GM13976 (cell line): ENCODE results near the gene TLR9.

Source experiments
- DNase-seq: peaks from one replicate; pipeline ENCODE4 v3.0.0; 2012; ENCODE audit warnings: low spot score
- in situ Hi-C: fragments of 300-500 bp; cut with MboI; formaldehyde crosslinking; loops from one replicate; pipeline ENCODE4 v1.12.0; 2022; ENCODE audit warnings: low sequenced_read_pairs, mixed read lengths, inconsistent platforms; ENCODE audit not compliant: unreplicated experiment
- TF ChIP-seq, protein P1 (sequence below): IDR thresholded peaks from 2 replicates; pipeline ENCODE4 v1.5.1; 2012; ENCODE audit warnings: borderline replicate concordance, mild to moderate bottlenecking; ENCODE audit not compliant: insufficient read depth; ENCODE audit errors: extremely low read depth, missing control alignments, control extremely low read depth

The TLR9 gene

DNA sequence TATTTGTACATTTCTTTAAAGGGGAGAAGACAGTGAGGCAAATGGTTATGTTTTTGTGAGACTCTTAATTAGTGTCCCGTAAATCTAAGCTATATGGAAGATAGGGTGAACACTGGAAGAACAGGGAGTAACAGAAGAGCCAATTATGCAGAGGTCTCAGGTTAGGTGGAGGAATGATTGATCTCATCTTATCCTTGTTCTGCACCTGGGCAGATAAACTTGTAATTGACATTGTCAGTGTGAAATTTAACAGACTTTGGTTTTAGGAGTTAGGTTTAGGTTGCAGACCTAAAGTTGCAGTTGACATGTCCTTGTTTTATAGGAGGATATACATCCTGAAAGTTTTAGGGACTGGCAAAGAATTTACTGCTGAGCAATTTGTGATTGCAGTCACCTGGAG is 16.6 kb upstream of the TLR9 start:
- in situ Hi-C loops: no loop called here
- TF ChIP-seq, protein P1, sequence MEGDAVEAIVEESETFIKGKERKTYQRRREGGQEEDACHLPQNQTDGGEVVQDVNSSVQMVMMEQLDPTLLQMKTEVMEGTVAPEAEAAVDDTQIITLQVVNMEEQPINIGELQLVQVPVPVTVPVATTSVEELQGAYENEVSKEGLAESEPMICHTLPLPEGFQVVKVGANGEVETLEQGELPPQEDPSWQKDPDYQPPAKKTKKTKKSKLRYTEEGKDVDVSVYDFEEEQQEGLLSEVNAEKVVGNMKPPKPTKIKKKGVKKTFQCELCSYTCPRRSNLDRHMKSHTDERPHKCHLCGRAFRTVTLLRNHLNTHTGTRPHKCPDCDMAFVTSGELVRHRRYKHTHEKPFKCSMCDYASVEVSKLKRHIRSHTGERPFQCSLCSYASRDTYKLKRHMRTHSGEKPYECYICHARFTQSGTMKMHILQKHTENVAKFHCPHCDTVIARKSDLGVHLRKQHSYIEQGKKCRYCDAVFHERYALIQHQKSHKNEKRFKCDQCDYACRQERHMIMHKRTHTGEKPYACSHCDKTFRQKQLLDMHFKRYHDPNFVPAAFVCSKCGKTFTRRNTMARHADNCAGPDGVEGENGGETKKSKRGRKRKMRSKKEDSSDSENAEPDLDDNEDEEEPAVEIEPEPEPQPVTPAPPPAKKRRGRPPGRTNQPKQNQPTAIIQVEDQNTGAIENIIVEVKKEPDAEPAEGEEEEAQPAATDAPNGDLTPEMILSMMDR: no peak
- no peak for DNase-seq

DNA sequence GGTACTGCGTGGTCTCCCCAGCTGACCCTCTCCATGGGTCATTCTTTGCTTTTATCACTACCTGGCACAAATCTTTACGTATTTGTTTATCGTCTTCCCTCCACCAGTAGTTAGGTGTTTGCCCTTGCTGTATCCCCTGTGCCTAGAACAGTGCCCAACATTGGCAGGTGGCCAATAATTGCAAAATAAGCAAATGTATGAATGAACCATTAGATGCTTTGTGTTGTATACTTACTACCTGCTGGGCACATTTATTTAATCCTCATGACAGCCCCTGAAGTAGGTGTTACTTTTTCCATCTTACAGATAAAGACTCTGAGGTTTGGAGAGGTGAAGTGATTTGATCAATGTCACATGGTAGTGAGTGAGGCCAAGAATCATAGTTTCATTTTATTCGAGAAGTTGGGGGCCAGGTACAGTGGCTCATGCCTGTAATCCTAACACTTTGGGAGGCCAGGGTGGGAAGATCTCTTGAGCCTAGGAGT is 15.5 kb upstream of the TLR9 start:
- TF ChIP-seq, protein P1: no peak
- in situ Hi-C loops: no loop called here

DNA sequence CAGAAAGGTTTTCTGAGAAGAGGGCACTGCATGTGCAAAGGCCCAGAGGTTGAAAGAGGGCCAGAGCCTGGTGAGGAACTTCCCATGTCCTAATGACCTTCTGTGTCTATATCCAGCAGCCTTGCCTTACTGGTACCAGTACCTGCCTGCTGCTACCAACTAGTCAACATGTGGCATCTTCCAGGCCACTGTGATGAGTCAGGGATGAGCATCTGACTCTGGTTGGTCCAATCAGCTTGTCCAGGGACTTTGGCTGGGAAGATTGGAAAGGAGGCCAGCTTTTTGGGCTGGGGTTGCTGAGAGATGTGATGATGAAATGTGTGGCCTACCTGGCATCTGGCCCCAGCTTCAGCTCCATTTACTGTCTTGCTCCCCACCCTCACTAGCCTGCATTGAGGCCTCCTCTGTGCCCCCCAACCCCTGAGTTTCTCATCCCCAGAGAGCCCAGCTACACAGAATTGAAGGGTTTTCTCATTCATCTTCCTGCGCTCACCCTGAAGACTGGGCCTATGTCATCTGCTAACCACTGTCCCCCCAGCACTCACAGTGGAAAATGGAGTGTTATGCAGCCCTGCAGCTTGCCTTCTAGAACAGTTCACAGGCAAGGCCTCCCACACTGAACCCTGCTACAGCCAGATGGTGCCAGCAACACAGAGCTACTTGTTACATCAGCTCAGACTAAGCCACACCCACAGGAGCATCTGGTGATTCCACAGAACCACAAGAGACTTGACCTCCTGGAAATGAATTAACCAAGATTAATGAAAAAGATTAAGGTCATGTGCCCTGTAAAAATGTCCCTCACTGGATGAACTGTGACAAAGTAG is 14.8 kb upstream of the TLR9 start:
- peak; percentile 42 for DNase-seq
- TF ChIP-seq, protein P1: peak; percentile 10
- in situ Hi-C loops: no loop called here

More for the DNA sequence above, 15.5 kb upstream of the TLR9 start:
- DNase-seq: no peak

DNA sequence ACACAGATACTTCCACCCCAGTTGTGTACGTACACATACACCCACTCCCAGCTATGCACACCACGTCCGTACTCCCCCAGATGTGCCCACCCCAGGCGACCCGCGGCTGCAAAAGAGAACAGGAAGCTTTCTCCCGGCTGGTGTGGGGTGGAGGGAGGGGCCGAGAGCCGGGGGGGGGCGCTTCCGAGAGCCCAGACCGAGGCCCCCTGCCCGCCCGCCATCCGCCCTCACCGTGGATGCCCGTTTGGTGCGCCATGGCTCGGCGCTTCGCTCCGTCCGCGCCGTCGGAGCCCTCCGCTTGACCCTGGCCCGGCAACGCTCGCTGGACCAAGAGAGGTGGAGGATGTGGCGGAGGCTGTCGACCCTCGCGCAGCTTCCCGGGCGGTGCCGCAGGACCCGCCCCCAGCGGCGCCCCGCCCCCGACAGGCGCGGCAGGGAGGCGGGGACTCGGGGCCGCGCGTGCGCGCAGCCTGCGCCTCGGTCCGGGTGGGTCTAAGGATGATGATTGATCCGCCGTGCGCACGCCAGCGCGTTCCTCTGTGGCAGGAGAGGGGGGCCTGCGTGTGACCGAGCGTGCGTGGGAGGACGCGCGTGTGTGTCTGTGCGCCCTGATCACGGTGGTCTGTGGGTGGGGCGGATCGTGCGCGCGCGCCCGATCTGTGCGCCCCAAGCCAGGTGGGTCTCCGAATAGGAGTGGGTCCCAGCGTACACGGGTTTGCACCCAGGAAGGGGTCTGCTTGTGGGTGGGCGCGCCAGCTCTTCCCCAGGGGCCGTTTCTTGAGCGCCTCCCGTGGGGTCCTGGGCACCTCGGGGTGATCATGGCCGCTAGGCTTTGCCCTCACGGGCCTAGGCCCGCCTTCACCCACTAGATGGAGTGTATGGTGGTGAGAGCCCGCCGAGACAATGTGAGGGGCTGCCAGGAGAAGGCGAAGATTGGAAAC is 13.6 kb upstream of the TLR9 start, which contains the start of gene TWF2:
TSS of gene TWF2 (minus strand) at position 398 of the 941 bp plus-strand sequence. CDS start at position 256, 142 bp downstream.
- DNase-seq: peak; percentile 98
- in situ Hi-C loops: loop anchor here (10.0 kb wide), 1 partner anchor 106 kb away; no protein-coding TSS in a partner anchor
- TF ChIP-seq, protein P1: peak; percentile 49

DNA sequence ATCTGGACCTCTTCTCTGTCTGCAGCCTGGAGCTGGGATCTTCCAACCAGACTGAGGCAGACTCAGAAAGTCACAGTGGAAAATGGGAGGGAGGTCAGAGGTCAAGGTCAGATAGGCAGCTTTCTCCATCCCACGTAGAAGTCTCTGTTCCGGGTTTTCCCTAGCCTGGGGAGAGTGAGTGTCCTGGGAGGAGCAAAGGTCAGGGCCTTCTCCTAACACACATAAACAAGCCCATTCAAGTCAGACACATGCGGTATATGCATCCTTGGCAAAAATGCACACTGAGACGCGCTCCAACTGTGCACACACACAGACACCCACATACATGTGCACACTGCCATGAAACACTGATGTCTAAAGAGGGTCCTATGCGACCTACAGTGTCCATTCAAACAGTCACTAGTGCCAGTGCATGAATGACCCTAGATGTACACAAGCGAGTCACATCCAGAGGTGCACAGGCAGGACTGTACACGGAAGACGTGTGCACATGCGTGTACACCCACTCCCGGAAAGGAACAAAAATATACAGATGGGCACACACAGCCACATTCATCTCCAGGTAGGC is 12.8 kb upstream of the TLR9 start:
- TF ChIP-seq, protein P1: no peak
- in situ Hi-C loops: loop anchor here (10.0 kb wide), 1 partner anchor 107 kb away; no protein-coding TSS in a partner anchor
- no peak for DNase-seq
